Breast epithelium (tissue), 3 donors: ENCODE results near the gene SEC11A.

Experiments
- CTCF ChIP-seq, 3 donors: fragments of 450-650 bp; IDR thresholded peaks; one replicate each; pipeline ENCODE4 v1.5.1; 2016 to 2017; ENCODE audit warnings: antibody characterized with exemption in 3 of 3, mild to moderate bottlenecking in 3 of 3, moderate library complexity in 3 of 3
- POLR2A ChIP-seq: fragments of 450-650 bp; IDR thresholded peaks from one replicate; pipeline ENCODE4 v1.6.1; 2016; ENCODE audit warnings: antibody characterized with exemption, mild to moderate bottlenecking, moderate library complexity

- TF ChIP-seq CTCF (IDR thresholded peaks at IDR 0.05) (no peak), POLR2A (no peak)
Observed at GRCh38 chr15:84760219-84760618, 44.3 kb upstream of the SEC11A start.
